Measurements from ENCODE around the gene CNOT4.

GRCh38 chr7:135449436-135449835 is 60.5 kb downstream of the CNOT4 start:
- no peak for TF ChIP-seq EZH2 (IDR thresholded peaks at IDR 0.05; ENCODE audit: insufficient read depth, poor library complexity, severe bottlenecking)
- TF ChIP-seq EZH2phosphoT487 (IDR thresholded peaks at IDR 0.05; ENCODE audit: insufficient read depth, low read depth): no peak
